Neural crest cell (in vitro differentiated cells): Measurements from ENCODE around the gene LAMB4. TPM values are rescaled to one million over a fixed set of nuclear protein-coding genes. Genes with fewer than 3 reads are reported as not detected.

Experiments
- DNase-seq: peaks from one replicate; pipeline ENCODE4 v3.0.0; 2021; ENCODE audit warnings: low read depth, mixed read lengths, low spot score
- H3K27ac Mint-ChIP-seq: one replicate; pipeline ENCODE4 v1.8.0; 2021; ENCODE audit warnings: mild to moderate bottlenecking, mixed read lengths; ENCODE audit not compliant: unreplicated experiment
- H3K27me3 Mint-ChIP-seq: 2 replicates; pipeline ENCODE4 v1.8.0; 2021; ENCODE audit warnings: low read depth, mild to moderate bottlenecking, mixed read lengths
- H3K36me3 Mint-ChIP-seq: 2 replicates; pipeline ENCODE4 v1.8.0; 2021; ENCODE audit warnings: low read depth, mild to moderate bottlenecking, mixed read lengths
- H3K4me1 Mint-ChIP-seq: 2 replicates; pipeline ENCODE4 v1.8.0; 2021; ENCODE audit warnings: mixed read lengths
- H3K4me3 Mint-ChIP-seq: one replicate; pipeline ENCODE4 v1.8.0; 2021; ENCODE audit warnings: mild to moderate bottlenecking, mixed read lengths
- H3K9me3 Mint-ChIP-seq: 2 replicates; pipeline ENCODE4 v1.8.0; 2021; ENCODE audit warnings: mixed read lengths
- total RNA-seq: library from RNA; stranded (reverse); gene quantifications from 2 replicates; pipeline ENCODE4 v1.2.1, GENCODE V29; 2021
- TF ChIP-seq, protein P1 (sequence below): fragments of 200-600 bp; sonication (generic); conservative IDR thresholded peaks from 2 replicates; pipeline ENCODE4 v1.5.0; 2021; ENCODE audit warnings: antibody characterized with exemption, mild to moderate bottlenecking

Gene LAMB4
- total RNA-seq, 1 donor from 2014 or later, result 0.16 TPM

- Mint-ChIP-seq H3K9me3 (peaks cover 2% of the 10 kb centered on the region), H3K4me1 (peaks cover 9% of the 10 kb centered on the region), H3K4me3 (no peak overlapping the region), H3K36me3 (no peaks in the 10 kb centered on the region), H3K27me3 (no peaks in the 10 kb centered on the region), H3K27ac (no peak overlapping the region)
- DNase-seq, result no peak
- TF ChIP-seq, protein P1, sequence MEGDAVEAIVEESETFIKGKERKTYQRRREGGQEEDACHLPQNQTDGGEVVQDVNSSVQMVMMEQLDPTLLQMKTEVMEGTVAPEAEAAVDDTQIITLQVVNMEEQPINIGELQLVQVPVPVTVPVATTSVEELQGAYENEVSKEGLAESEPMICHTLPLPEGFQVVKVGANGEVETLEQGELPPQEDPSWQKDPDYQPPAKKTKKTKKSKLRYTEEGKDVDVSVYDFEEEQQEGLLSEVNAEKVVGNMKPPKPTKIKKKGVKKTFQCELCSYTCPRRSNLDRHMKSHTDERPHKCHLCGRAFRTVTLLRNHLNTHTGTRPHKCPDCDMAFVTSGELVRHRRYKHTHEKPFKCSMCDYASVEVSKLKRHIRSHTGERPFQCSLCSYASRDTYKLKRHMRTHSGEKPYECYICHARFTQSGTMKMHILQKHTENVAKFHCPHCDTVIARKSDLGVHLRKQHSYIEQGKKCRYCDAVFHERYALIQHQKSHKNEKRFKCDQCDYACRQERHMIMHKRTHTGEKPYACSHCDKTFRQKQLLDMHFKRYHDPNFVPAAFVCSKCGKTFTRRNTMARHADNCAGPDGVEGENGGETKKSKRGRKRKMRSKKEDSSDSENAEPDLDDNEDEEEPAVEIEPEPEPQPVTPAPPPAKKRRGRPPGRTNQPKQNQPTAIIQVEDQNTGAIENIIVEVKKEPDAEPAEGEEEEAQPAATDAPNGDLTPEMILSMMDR, result no peak
Observed at GRCh38 chr7:108128514-108128913, 1.6 kb downstream of the LAMB4 start.

DNA sequence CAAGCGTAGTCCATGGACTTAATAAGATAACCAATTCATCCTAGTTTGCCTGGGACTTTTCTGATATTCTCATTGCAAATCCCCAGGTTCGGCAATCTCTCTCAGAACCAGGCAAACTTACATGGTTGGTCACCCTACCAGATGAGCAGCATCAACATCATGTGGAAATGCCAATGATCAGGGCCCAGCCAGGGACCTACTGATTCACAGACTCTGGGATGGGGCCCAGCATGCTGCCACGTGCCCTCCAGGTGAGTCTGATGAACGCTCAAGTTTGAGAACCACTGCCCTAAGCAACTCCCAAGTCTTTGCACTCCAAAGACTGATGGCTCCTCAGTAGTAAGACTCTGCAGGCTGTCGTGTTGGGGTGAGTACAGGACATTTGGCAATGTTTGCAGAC, 2.7 kb downstream of the LAMB4 start:
- TF ChIP-seq, protein P1, result no peak
- Mint-ChIP-seq H3K4me1 (peaks cover 4% of the 10 kb centered on the region), H3K9me3 (peaks cover under 1% of the 10 kb centered on the region), H3K4me3 (no peak overlapping the region), H3K27me3 (no peaks in the 10 kb centered on the region), H3K36me3 (no peaks in the 10 kb centered on the region), H3K27ac (no peak overlapping the region)
- no peak for DNase-seq

DNA sequence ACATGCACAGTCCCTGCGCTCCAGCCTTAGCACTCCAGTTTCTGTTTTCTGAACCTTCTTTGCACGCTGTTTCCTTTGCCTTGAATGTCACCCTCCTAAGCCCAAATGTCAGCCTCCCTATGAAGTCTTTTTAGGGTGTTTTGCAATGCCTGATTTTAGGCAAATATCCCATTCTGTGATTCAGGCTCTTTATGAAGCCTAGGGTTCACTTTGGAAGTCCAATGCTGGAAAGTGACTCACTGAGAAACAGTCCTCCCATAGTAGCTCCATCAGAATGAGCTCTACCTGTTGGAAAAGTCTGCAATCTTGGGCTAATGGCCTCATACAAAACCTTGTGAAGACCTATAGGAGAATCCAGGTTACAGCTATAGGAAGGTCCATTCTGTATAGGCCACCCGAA, 5.3 kb downstream of the LAMB4 start:
- Mint-ChIP-seq H3K4me1 (no peaks in the 10 kb centered on the region), H3K4me3 (no peak overlapping the region), H3K9me3 (no peaks in the 10 kb centered on the region), H3K36me3 (no peaks in the 10 kb centered on the region), H3K27ac (no peak overlapping the region), H3K27me3 (no peaks in the 10 kb centered on the region)
- no peak for DNase-seq
- TF ChIP-seq, protein P1, result no peak

DNA sequence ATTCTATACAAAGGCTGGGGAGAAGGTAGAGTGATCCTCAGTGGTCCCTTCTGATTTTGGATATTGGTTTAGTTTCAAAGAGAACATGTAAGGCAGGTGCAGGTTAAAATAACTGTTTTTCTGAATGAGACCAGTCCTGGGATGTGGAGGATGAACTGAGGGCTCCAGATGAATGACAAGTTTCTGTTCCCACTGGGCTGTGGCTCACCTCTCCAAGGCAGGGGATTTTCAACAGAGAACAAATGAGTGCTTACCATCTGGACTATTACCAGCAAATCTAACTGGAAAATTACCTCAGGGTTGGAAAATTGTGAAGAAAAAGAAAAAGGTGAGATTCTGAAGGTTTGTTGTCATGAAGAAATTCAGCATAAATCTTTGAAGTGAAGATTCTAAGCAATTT, 8.0 kb downstream of the LAMB4 start:
- TF ChIP-seq, protein P1, result no peak
- Mint-ChIP-seq H3K4me3 (no peak overlapping the region), H3K27me3 (no peaks in the 10 kb centered on the region), H3K36me3 (no peaks in the 10 kb centered on the region), H3K4me1 (no peaks in the 10 kb centered on the region), H3K27ac (no peak overlapping the region), H3K9me3 (no peaks in the 10 kb centered on the region)
- no peak for DNase-seq

DNA sequence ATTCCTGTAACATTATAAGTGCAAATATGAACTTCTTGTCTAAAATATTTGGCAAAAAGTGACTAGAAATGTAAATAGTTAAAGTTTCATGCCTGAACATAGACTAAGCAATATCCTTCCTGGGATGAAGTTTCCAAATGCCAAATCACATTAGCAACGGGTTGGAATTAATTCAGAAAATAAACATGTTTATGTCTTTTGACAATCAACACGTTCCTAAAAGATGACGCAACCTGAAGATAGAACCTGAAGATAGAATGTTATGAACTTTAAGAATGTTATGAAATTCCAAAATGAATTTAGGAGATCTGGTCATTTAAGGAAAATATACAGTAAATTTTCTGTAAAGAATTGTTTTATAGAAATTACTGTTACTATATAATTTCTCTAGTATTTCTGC, 9.2 kb downstream of the LAMB4 start:
- DNase-seq, result no peak
- no peaks in the 10 kb centered on the region for H3K9me3 Mint-ChIP-seq
- no peaks in the 10 kb centered on the region for H3K4me1 Mint-ChIP-seq
- no peaks in the 10 kb centered on the region for H3K27me3 Mint-ChIP-seq
- H3K4me3 Mint-ChIP-seq, result no peak overlapping the region
- no peak overlapping the region for H3K27ac Mint-ChIP-seq
- TF ChIP-seq, protein P1, result no peak
- H3K36me3 Mint-ChIP-seq, result no peaks in the 10 kb centered on the region

- Mint-ChIP-seq H3K4me3 (no peak overlapping the region), H3K27ac (no peak overlapping the region), H3K27me3 (no peaks in the 10 kb centered on the region), H3K4me1 (no peaks in the 10 kb centered on the region), H3K36me3 (no peaks in the 10 kb centered on the region), H3K9me3 (no peaks in the 10 kb centered on the region)
- TF ChIP-seq, protein P1, result no peak
- no peak for DNase-seq
Observed at GRCh38 chr7:108120196-108120595, 10.0 kb downstream of the LAMB4 start.
